NCI-H510A treated with DMSO at 0.1 percent for 48 hours (cell line): ENCODE data around the gene KRT74.

Experiments used
- DNase-seq: peaks from one replicate; lab custom pipeline; 2025; lab: John Stamatoyannopoulos, UW

KRT74 gene

DNA sequence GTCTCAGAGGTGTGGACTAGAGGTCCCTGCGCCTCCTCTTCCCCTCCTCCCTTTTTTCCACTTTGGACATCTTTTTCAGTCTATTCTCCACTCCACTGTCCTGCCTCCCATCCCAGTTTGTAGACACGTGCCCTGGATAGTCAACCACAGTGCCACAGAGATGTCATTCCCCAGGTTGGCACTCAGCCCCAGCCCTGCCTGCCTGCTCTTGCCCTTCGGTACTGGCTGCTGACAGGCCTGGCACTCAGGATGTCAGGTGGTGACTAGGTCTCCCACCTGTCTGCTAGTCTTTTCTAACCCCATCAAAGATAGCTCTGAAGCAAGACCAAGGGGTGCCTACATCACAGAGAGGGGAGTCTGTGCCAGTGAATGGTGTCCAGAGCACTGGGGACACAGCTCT lies 36.5 kb downstream of the KRT74 start:
- DNase-seq = no peak

DNA sequence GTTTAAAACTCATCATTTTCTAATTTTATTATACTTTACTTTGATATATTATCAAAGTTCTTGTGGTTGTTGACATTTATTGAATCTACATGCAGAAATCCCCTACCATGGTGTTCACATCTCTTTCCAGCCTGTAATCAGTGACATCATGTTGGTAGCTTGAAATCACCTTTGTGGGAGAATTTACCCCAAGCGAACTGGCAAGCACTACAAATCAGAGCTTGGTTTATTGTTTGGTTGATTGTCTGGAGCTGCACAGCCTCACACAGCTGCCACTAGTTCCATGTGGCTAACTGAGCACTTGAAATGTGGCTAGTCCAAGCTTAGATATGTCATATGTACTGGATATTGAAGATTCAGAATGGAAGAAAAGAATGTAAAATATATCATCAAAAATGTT lies 38.1 kb downstream of the KRT74 start:
- DNase-seq = no peak

DNA sequence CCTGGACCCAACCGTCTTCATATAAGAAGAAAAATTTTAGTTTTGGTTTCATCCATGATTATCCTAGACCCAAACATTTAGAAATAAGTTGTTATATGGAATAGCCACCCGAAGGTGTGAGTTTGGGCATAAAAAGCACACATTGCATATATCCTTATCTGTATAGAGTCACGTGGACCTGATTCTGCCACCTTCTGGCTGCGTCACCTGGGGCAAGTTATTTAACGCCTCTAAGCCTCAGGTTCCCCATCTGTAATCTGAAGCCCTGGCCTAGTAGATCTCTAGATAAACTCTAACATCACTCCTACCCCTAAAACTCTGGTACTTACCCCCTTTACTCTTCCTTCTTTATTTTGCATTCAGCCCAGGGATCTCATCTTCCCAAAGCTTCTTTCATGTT lies 39.2 kb downstream of the KRT74 start:
- DNase-seq = no peak

DNA sequence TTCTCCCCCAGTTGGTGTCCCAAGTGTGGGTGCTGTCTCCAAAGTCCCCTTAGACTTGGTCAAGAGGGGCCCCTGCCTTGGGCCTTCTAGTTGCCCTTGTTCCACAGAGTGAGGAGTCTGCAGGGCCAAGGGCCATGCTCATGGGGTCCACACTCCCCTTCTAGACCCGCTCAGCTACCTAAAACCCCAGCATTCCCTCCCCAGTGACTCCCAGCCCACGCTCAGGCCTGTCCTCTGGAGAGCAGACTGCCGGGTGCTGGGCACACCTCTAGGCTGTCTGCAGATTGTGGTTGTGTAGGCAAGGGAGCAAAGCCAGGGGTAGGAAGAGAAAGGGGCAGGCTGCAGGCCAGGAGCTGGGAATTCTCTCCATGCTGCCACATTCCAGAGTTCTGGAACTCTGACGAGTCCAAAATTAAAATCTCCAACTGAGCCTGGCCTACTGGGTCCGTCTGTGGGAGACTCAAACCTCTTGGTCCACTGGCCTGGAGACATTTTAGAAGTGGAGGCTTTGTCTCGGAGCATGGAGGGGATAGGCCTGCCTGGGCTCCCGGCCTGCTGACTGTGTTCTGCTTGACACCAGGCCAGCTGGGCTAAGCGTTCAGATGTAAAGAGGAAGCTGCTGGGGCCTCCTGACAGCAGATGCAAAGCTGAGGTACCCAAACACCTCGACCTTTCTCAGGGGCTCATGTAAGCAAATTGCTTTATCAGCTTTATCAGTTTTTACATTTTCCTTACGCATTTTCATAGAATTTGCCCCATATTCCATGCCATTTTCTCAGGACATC lies 39.8 kb downstream of the KRT74 start:
- DNase-seq = no peak

DNA sequence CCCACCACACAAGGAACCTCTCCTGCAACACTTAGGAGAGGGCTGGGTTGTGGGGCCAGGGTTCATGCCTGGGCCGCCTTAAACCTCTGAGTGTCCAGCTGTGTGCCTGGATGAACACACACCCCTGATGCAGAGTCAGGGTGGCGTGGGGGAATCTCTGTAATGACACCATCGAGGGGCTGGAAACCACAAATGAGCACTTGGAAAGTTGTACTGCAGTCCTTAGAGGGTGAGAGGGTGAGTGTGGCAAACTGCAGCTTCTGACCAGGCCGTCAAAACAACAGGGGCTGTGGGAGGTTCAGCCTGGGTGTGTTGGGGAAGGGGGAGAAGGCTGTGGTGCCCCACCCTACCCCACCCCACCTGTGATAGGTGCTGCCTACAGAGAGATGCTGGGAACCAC lies 41.0 kb downstream of the KRT74 start:
- no peak for DNase-seq

DNA sequence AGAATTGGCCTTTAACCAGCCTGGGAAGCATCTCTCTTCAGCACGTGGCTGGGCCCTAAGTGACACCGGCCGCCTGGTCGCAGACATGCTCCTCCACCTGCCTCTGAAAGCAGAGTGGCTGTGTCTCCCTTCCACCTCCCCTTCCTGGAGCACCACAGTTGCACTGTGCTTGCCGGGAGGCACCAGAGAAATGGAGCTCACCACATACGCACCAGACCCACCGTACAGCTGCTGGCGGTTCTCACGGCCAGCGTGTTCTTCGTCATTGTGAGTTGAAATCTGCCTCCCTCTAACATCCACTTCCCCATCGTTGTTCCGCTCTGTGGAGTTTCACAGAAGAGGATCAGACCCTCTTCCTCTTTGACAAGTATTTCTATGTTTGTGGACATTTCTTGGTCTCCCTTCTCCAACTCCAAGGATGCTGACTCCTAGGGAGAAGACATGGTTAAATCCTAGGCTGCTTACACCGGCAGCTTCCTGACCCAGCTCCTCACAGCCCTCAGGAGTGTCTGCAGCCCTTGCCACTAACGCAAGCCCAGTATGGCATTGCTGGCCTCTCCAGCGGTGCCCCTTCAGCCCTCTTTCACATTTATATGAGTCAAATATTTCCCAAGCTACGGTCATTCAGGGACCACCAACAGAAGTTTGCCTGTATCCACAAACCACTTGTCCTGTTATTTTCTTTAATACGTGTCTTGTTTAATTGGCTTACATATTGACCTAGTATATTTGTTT lies 41.9 kb downstream of the KRT74 start:
- DNase-seq = no peak

DNA sequence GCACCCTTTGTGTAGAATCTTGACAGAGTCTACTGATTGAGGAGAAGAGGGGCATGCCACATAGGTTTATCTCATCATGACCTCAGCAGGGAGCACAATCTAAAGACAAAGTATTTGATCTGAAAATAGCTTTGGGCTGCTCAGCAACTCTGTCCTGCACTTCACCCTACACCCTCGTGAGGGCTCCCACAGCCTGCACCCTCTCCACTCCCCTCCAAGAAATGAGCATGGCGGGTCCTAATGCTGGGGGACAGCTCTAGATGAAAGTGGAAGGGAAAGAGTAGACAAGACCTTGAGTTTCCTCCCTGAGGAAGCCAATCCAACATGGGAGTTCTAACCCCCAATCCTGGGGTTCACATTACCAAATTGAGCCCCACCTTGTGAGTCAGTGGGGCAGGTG lies 42.7 kb downstream of the KRT74 start:
- DNase-seq = no peak

DNA sequence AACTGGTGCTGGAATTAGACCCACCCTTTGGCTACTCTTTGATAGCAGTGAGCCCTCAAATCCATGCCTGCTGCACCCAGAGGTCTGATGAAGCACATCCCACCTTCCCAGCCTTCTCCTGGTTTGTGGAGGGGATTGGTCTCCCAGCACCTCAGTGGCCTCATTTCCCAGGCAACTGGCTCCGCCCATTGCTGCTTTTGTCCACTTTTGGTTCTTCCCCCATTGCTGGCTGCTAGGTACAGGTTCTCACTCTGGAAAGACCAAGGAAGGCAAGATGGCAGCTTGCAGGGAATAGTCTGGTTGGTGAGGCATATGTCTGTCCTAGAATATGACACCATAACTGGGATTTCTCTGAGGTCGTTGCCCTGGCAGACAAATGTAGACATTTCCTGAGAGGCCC lies 43.3 kb downstream of the KRT74 start:
- no peak for DNase-seq

DNA sequence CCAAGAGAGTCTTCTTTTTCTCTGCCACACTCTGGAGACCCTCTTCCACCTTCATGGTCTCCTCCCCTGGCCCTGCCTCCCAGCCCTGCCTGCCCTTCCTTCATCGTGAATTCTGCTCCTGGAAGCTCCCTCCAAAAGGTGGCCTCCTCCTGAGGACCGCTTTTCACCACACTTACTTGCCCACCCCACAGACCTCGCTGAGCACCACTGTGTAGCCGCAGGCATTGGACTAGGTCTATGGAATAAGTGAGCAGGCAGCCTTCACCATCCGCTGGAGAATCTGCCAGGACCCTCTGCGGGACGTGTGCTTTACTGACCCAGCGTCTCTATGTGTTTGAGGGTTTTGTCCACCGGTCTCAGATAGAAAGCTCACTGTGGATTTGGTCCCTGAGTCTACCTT lies 43.8 kb downstream of the KRT74 start:
- no peak for DNase-seq

DNA sequence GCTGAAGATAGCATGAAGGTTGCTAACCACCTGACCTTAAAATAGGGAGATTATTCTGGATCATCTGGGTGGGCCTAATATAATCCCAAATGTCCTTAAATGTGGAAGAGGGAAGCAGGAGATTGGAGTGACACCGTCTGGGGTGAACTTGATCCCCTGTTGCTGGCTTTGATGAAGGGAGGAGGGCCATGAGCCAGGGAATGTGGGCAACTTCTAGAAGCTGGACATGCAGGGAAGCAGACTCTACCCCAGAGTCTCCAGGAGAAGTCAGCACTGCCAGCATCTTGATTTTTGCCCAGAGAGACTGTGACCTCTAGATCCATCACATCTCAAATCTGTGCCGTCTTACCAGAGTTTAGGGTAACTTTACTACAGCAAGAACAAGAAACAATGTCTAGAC lies 44.2 kb downstream of the KRT74 start:
- no peak for DNase-seq

DNA sequence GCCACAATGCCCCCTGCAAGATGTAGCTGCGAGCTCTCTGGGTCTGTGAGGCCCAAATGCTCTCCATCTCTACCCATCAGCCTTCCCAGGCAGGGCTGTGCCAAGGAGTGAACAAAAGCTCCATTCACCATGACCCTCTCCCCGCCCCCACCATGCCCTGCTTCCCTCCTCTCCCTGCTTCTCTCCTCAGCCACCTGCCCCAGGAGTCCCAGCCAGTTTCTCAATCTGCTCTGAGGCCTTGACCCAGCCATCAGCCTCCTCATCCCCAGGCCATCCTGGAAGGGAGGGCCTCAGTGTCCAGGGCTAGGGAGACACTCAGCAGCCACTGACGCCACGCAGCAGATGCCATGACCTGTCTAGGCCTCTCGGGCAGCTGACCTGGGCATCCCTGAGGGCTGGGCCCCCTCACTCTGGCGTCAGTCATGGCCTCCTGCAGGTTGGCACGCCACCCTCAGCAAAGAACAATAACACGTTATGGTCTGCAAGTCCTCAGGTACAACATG lies 45.0 kb downstream of the KRT74 start:
- no peak for DNase-seq

DNA sequence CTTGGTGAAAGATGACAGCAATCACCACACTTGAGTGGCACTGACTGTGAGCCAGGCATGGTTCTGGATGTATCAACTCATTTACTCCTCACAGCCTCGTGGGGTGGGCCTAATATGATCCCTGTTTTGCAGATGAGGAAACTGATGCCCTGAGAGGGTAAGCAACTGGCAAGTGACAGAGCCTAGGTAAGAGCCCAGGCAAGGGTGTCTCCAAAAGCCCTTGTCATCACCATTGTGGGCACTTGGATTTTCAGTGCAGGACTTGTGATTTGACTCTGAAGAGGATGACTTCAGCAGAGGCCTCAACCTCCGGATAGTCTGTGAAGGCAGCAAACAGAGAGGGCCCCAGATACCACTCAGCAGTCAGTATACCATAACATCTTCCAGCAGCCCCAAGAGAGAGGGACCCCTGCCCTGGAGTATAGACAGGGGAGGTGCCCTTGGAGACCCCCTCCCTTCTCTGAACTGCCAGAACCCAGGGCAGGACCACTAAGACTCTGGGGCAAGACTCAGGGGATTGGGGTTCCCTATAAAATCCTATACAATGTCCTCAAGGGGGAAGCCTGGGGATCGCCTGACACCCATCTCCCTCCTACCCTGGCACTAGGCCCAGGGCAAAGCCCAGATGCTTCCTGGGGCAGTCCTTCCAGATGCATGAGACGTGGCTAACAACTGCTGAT lies 46.4 kb downstream of the KRT74 start:
- DNase-seq = no peak

DNA sequence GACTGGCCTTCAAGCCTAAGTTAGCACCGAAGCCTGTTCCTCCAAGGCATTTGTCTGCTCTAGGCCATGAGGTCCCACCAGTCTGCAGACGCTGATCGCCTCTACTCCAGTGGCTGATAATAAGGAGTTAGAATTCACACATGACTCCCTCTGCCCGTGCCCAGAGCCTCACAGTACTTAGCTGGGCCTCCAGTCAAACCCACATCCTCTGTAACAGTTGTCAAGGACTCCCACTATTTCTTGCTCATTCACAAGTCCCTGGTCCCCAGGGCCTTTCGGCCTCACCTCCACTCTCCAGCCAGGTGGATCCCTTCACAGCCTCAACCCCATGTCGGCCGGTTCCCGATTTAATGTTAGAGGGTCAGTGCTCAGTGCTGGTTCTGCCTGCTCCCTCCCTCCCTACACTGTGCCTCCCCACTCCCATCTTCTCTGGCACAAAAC lies 47.1 kb downstream of the KRT74 start:
- DNase-seq = no peak

DNA sequence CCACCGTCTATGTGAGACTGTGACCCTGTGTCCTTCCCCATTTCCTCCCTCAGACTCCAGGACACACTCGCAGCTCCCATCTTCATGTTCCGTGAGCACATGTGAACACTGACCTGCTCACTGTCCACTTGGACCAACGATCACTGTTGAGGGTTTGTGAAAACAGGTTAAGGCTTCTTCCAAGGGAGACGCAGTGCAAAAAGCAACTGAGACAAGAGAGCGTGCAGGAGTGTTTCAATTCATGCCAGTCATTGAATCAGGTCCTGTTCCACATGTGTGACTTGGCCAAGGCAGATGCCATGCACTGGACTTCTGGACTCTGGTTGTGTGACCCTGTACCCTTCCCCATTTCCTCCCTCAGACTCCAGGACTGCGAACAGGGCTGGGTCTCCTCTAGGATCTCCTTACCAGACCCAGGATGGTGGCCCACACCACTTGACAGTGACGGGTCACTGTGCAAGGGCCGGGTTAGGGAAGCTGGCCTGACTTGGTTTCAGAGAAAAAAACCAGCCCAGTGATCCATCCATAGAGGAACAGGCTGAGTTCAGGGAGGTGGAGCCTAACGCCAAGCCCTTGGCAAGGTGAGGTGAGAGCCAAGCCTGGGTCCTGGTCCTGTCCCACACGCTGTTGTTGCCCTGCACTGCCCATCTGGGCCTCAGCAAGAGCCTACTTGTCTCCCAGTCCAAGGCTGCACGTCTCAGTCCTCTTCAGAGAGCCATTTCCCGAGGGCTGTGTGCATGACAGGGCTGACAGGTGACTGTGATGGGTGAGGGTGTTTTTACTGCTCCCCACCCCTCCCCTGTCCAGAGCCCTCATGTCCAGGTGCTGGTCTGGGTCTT lies 47.8 kb downstream of the KRT74 start:
- DNase-seq = no peak

DNA sequence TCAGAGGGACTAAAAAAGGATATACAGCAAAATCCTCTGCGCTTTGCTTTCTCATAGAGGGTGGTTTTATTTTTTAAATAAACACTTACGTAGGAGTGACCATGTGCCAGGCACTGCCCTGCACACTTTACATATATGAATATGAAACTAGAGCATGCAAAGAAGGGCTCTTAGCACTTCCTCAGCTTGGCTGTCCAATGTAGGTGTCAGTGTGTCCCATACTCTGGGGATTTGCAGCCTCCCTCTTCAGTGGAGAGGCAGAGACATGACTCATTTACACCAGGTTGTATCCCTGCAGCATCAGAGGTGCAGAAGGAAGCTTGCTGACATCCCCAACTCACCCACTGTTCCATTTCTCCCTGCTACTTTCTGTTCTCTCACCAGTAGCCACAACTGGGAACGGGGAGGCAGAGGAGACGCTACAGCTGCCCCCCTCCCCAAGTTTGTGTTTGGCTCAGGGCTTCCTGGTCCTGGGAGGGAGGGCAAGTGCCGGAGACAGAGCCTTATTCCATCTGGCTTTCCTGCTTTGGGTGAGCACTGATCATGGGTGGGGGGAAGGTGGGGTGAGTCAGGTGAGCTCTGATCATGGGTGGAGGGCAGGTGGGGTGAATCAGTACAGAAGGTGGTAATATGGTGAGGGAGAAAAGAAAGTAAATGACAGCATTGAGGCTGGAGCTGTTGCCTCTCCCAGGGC lies 48.6 kb downstream of the KRT74 start:
- DNase-seq = no peak

DNA sequence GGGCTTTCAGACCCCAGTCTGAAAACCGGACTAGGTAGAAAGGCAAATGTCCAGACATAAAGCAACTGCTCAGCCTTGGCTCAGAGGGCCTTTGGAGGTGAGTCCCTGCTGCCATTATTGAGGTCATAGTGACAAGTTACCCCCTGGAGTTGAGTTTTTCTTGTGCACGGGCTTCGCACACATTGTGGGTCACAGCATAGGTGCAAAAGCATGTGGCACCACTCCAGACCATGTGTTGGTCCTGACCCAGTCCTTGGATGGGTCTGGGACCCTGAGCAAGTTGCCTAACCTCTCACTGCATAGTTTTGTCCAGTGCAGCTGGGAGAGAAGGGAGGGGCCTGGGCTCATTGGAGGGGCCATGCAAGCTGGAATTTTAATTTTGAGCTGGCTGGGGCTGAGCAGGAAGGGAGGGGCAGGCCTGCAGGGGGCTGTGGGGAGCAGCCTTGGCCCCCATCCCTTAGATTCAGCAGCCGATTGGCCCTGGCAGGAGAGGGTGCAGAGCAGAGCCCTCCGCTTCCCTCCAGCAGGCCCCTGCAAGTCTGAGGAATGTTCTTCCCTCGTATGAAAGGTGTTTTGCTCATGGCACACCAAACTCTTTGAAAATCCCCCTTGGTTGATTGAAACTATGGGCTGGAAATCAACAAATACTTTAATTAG lies 49.3 kb downstream of the KRT74 start:
- no peak for DNase-seq

DNA sequence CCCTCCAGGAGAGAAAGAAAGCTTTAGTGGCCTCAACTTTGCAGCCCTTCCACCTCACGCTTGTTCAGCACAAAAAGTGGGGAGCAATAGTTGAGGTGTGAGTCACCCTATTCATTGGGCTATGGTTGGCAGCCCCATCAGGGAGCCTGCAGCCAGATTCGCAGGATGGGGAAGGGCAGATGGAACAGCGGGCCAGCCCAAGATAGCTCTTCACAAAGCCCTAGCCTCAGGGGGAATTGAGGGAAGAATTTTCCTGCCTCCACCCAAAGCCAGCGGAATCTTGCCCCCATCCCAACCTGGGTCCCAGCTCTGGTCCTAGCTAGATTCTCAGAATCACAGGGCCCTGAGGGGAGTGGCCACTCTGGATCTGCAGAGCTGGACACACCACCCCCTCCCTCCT lies 49.8 kb downstream of the KRT74 start:
- DNase-seq = no peak

DNA sequence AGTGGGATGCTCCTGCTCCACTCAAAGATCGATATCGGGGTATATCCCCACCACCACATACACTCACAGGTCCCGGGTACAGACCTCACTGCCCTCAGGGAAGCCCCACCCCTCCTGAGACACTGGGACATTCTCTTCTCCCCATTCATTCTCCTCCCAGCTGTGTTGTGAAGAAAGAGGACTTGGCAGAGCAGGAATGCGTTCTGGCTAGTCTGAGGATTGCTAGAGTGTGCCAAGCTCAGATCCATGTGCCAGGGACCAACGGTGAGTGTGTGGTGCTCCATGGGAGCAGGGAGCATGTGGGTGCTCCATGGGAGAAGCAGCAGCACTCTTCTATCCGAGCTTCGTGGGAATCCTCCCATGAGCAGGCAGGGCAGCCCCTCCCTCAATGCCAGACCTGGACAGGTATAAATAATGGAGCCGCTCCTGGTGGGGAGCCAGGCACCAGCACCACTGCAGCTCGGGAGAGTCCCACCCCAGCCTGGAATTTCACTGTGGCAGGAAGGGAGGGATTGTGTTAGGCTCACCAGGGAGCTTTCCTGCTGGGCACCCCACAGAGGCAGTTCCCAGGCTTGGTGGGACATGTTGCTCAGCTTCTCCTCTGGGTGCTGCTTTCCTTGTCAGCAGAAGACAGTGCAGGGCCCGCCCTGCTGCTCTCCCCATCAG lies 51.2 kb downstream of the KRT74 start:
- DNase-seq = no peak

DNA sequence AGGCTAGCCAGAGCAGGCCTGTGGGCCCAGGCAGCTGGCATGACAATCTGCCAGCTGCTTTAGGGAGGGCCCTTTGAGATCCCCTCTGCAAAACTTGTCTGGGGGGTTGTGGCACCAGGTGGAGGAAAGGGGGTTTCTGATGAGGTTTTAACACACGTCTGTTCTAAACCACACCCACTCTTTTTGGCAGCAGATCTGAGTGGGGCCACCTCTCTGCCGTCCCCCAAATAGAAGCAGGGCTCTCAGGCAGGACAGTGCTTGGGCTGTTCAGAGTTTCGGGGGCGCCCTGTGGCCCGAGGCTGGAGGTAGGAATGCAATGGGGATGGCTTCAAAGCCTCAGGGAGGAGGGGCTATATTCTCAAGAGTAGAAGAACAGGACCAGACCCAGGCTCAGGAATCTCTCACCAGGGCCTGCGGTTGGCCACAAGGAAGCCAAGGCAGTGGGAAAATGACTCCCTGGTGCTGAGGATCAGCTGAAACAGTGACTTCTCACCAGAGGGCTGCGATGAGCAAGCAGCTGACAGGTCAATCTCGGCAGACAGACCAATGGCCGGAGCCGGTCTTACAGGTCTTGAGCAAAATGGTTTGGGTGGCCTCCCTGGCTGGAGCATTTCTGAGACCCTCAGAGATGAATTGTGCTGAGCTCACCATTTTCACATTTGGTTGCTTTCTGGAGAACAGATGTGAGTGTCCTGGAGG lies 51.9 kb downstream of the KRT74 start:
- DNase-seq = no peak

DNA sequence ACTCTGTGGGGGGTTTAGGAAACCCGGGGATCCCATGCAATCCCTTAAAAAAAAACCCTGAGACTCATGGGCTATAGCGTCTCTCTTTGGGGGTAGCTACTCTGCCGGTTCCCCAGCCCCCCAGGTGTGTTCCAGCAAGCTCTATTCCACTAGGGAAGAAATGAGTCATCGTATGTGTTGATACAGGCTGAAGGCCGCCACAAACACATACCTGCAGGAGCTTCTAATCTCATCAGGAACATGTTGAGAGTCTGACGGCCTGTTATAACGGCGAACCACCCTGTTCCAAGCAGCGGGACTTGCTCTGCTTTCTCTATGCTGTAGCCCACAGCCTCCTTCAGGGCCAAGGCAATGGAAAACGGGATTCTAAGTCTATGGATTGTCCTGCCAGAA lies 52.5 kb downstream of the KRT74 start:
- DNase-seq = no peak
